D341Med (cell line): ENCODE results near the gene POR.
"Not testable (repeated sequence)": the region's sequence is repeated elsewhere in the genome, so short reads cannot be mapped to it uniquely, and the experiment has no call there.

Experiments
- DNase-seq: peaks from one replicate; pipeline ENCODE4 v3.0.0; 2012; ENCODE audit warnings: low spot score

Gene POR

DNA sequence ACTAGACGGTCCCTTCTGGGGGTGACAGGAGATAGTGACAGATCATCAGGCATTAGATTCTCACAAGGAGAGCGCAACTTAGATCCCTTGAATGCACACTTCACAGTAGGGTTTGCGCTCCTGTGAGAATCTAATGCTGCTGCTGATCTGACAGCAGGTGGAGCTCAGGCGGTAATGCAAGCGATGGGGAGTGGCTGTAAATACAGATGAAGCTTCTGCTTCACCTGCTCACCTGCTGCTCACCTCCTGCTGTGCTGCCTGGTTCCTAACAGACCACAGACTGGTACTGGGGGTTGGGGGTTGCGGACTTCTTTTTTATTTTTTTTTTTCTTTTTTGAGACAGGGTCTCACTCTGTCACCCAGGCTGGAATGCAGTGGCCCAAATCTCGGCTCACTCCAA lies 114.7 kb downstream of the POR start:
- DNase-seq, result not testable (repeated sequence)

GRCh38 chr7:76031964-76032363 lies 117.0 kb downstream of the POR start:
- DNase-seq, result no peak
